Measurements from ENCODE around the gene PXN.

Gene PXN

GRCh38 chr12:120215766-120216735, 49.5 kb downstream of the PXN start:
- peaks cover 3 to 72% of the 10 kb centered on the region in 2 experiments; a peak in 2 of 3 replicates for H3K36me3 ChIP-seq (ENCODE audit: control insufficient read depth in 2 of 2, insufficient read depth in 1 of 2, low read length in 2 of 2)
- ChIA-PET CTCF (interaction anchor here (0.9 to 4.4 kb wide), 2 partner anchors 9 to 12 kb away, joined by 3 to 30 read pairs; no protein-coding TSS in a partner anchor), POLR2A (interaction anchor here (1.5 to 2.5 kb wide), 2 partner anchors 11 to 15 kb away, joined by 3 to 19 read pairs; partner anchors contain the start of gene RPLP0)
- no peaks in the 10 kb centered on the region for H3K4me1 ChIP-seq (ENCODE audit: control insufficient read depth, insufficient read depth, low read length)
- H3K27ac ChIP-seq (ENCODE audit: extremely low read depth, low read depth, low read length) = no peak overlapping the region
- no peak overlapping the region for H3K4me3 ChIP-seq (ENCODE audit: low read depth, low read length)
- peak; percentile 57; the same call in 1 of the 2 replicates for TF ChIP-seq ZSCAN4 (tag by site-specific recombination; IDR thresholded peaks at IDR 0.05)
- no peak for TF ChIP-seq TCF7L2 (IDR thresholded peaks at IDR 0.05; ENCODE audit: borderline replicate concordance, low read depth, low read length)
- no peak for TF ChIP-seq ZNF629 (tag by site-specific recombination; IDR thresholded peaks at IDR 0.05)
- peak; percentile 35; the same call in 1 of the 2 replicates for TF ChIP-seq GLIS1 (tag by site-specific recombination; IDR thresholded peaks at IDR 0.05)
- H3K9me3 ChIP-seq (ENCODE audit: control insufficient read depth, insufficient read depth, low read depth, low read length) = no peaks in the 10 kb centered on the region

GRCh38 chr12:120215357-120215735, 50.2 kb downstream of the PXN start:
- no peaks in the 10 kb centered on the region for H3K4me1 ChIP-seq (ENCODE audit: control insufficient read depth, insufficient read depth, low read length)
- peaks cover 3 to 72% of the 10 kb centered on the region in 2 experiments; a peak in 2 of 3 replicates for H3K36me3 ChIP-seq (ENCODE audit: control insufficient read depth in 2 of 2, insufficient read depth in 1 of 2, low read length in 2 of 2)
- TF ChIP-seq GLIS2 (tag by site-specific recombination; IDR thresholded peaks at IDR 0.05) = peak; percentile 7
- TF ChIP-seq ZNF529 (tag by site-specific recombination; IDR thresholded peaks at IDR 0.05; ENCODE audit: insufficient replicate concordance) = no peak
- H3K27ac ChIP-seq (ENCODE audit: extremely low read depth, low read depth, low read length) = no peak overlapping the region
- no peak overlapping the region for H3K4me3 ChIP-seq (ENCODE audit: low read depth, low read length)
- CTCF ChIA-PET = interaction anchor here (0.6 kb wide), 1 partner anchor 20 kb away, joined by 4 read pairs; no protein-coding TSS in a partner anchor
- POLR2A ChIA-PET = interaction anchor here (1.5 kb wide), 1 partner anchor 12 kb away, joined by 3 read pairs; no protein-coding TSS in a partner anchor
- no peaks in the 10 kb centered on the region for H3K9me3 ChIP-seq (ENCODE audit: control insufficient read depth, insufficient read depth, low read depth, low read length)

GRCh38 chr12:120214626-120215356, 50.7 kb downstream of the PXN start:
- H3K4me3 ChIP-seq (ENCODE audit: low read depth, low read length) = no peak overlapping the region
- no peak overlapping the region for H3K27ac ChIP-seq (ENCODE audit: extremely low read depth, low read depth, low read length)
- TF ChIP-seq GLIS2 (tag by site-specific recombination; IDR thresholded peaks at IDR 0.05) (peak; percentile 23; the same call in 1 of the 2 replicates), ZNF518A (tag by site-specific recombination; conservative IDR thresholded peaks at IDR 0.05; ENCODE audit: low read depth) (no peak), GLIS1 (tag by site-specific recombination; IDR thresholded peaks at IDR 0.05) (peak; percentile 7; the same call in 1 of the 2 replicates)
- peaks cover 3 to 72% of the 10 kb centered on the region in 2 experiments; a peak in 2 of 3 replicates for H3K36me3 ChIP-seq (ENCODE audit: control insufficient read depth in 2 of 2, insufficient read depth in 1 of 2, low read length in 2 of 2)
- CTCF ChIA-PET = interaction anchor here (0.6 kb wide), 1 partner anchor 20 kb away, joined by 4 read pairs; no protein-coding TSS in a partner anchor
- no peaks in the 10 kb centered on the region for H3K4me1 ChIP-seq (ENCODE audit: control insufficient read depth, insufficient read depth, low read length)
- POLR2A ChIA-PET = interaction anchor here (1.3 kb wide), 1 partner anchor 13 kb away, joined by 5 read pairs; the partner anchor contains the start of gene RPLP0
- no peaks in the 10 kb centered on the region for H3K9me3 ChIP-seq (ENCODE audit: control insufficient read depth, insufficient read depth, low read depth, low read length)

Measured in HEK293 (cell line).